DOHH2 (cell line): ENCODE data around the gene SPATA6L.

Experiments
- H3F3A ChIP-seq: fragments of 200-600 bp; sonication (generic), shearing (Covaris generic); 2 replicates; pipeline ENCODE4 v1.6.0; 2016; ENCODE audit warnings: antibody characterized with exemption, mild to moderate bottlenecking; ENCODE audit not compliant: control insufficient read depth, insufficient read depth
- H3K27ac ChIP-seq: fragments of 200-600 bp; sonication (generic); 2 replicates; pipeline ENCODE4 v1.5.1; 2014; ENCODE audit warnings: low read depth, mild to moderate bottlenecking, low read length, moderate library complexity
- H3K27me3 ChIP-seq: fragments of 200-600 bp; sonication (generic); 2 replicates; pipeline ENCODE4 v1.6.1; 2014; ENCODE audit warnings: mild to moderate bottlenecking, low read length, mixed read lengths; ENCODE audit not compliant: control insufficient read depth
- H3K36me3 ChIP-seq: fragments of 200-600 bp; sonication (generic); 2 replicates; pipeline ENCODE4 v1.6.1; 2014; ENCODE audit warnings: mild to moderate bottlenecking, low read length, moderate library complexity, mixed read lengths; ENCODE audit not compliant: control insufficient read depth
- H3K4me1 ChIP-seq: fragments of 200-600 bp; sonication (generic); 2 replicates; pipeline ENCODE4 v1.6.1; 2014; ENCODE audit warnings: mild to moderate bottlenecking, low read length, mixed read lengths; ENCODE audit not compliant: control insufficient read depth
- H3K4me2 ChIP-seq: fragments of 200-600 bp; sonication (generic); 2 replicates; pipeline ENCODE4 v1.6.0; 2014; ENCODE audit warnings: mild to moderate bottlenecking, low read length, moderate library complexity
- H3K4me3 ChIP-seq: fragments of 200-600 bp; sonication (generic); 2 replicates; pipeline ENCODE4 v1.5.1; 2014; ENCODE audit warnings: mild to moderate bottlenecking, low read length, mixed read lengths
- H3K79me2 ChIP-seq: fragments of 200-600 bp; sonication (generic); 2 replicates; pipeline ENCODE4 v1.6.1; 2014; ENCODE audit warnings: mild to moderate bottlenecking, low read length, mixed read lengths; ENCODE audit not compliant: control insufficient read depth
- H3K9me2 ChIP-seq: fragments of 200-600 bp; sonication (generic); replicated peaks from 2 replicates; pipeline ENCODE4 v1.6.1; 2014; ENCODE audit warnings: mild to moderate bottlenecking, low read length, mixed read lengths; ENCODE audit not compliant: control insufficient read depth
- H3K9me3 ChIP-seq: fragments of 200-600 bp; sonication (generic); 2 replicates; pipeline ENCODE4 v1.6.1; 2014; ENCODE audit warnings: antibody characterized with exemption, low read length, mixed read lengths; ENCODE audit not compliant: control insufficient read depth, insufficient read depth
- H4K20me1 ChIP-seq: fragments of 200-600 bp; sonication (generic); 2 replicates; pipeline ENCODE4 v1.6.0; 2014; ENCODE audit warnings: low read depth, mild to moderate bottlenecking, antibody characterized with exemption, low read length, moderate library complexity; ENCODE audit not compliant: control insufficient read depth, insufficient read depth
- CTCF ChIP-seq: fragments of 200-600 bp; sonication (generic); IDR thresholded peaks from one replicate; pipeline ENCODE4 v1.5.1; 2014; ENCODE audit warnings: antibody characterized with exemption, mild to moderate bottlenecking, low read depth, low read length; ENCODE audit not compliant: poor library complexity, severe bottlenecking
- EZH2phosphoT487 ChIP-seq: fragments of 200-600 bp; sonication (generic); IDR thresholded peaks from 2 replicates; pipeline ENCODE4 v1.6.1; 2017; ENCODE audit warnings: borderline replicate concordance, mild to moderate bottlenecking, antibody characterized with exemption, low read length, moderate library complexity, mixed read lengths

SPATA6L gene

GRCh38 chr9:4591123-4591500 lies 75.2 kb downstream of the SPATA6L start:
- Histone ChIP-seq H3K36me3 (no peaks in the 10 kb centered on the region), H3K79me2 (no peaks in the 10 kb centered on the region), H3F3A (no peaks in the 10 kb centered on the region), H3K4me2 (no peak overlapping the region), H3K27ac (no peak overlapping the region), H3K9me3 (no peaks in the 10 kb centered on the region), H3K4me1 (no peaks in the 10 kb centered on the region), H3K27me3 (no peaks in the 10 kb centered on the region), H4K20me1 (no peaks in the 10 kb centered on the region), H3K4me3 (no peak overlapping the region), H3K9me2 (no peaks in the 10 kb centered on the region)
- no peak for TF ChIP-seq CTCF
- no peak for TF ChIP-seq EZH2phosphoT487

- Histone ChIP-seq H3K4me2 (no peak overlapping the region), H3F3A (no peaks in the 10 kb centered on the region), H3K4me1 (no peaks in the 10 kb centered on the region), H3K9me3 (no peaks in the 10 kb centered on the region), H3K4me3 (no peak overlapping the region), H4K20me1 (no peaks in the 10 kb centered on the region), H3K27me3 (no peaks in the 10 kb centered on the region), H3K27ac (no peak overlapping the region), H3K36me3 (no peaks in the 10 kb centered on the region), H3K79me2 (no peaks in the 10 kb centered on the region), H3K9me2 (no peaks in the 10 kb centered on the region)
- no peak for TF ChIP-seq EZH2phosphoT487
- TF ChIP-seq CTCF = no peak
Measured at GRCh38 chr9:4590430-4591122, 75.7 kb downstream of the SPATA6L start.

- Histone ChIP-seq H3K9me3 (no peaks in the 10 kb centered on the region), H3F3A (no peaks in the 10 kb centered on the region), H4K20me1 (no peaks in the 10 kb centered on the region), H3K79me2 (no peaks in the 10 kb centered on the region), H3K36me3 (no peaks in the 10 kb centered on the region), H3K4me3 (no peak overlapping the region), H3K4me2 (no peak overlapping the region), H3K27me3 (no peaks in the 10 kb centered on the region), H3K27ac (no peak overlapping the region), H3K9me2 (no peaks in the 10 kb centered on the region), H3K4me1 (no peaks in the 10 kb centered on the region)
- TF ChIP-seq EZH2phosphoT487 (no peak), CTCF (no peak)
Measured at GRCh38 chr9:4588721-4589120, 77.6 kb downstream of the SPATA6L start.
